Measurements from ENCODE around the gene GATAD2A.

The GATAD2A gene

GRCh38 chr19:19382118-19382517 is 23.4 kb upstream of the GATAD2A start:
- H3K4me2 ChIP-seq (ENCODE audit: low read length): no peak overlapping the region
- H3K4me1 ChIP-seq (ENCODE audit: low read length): peaks cover 19% of the 10 kb centered on the region
- no peaks in the 10 kb centered on the region for H3K27me3 ChIP-seq (ENCODE audit: low read depth, low read length)
- no peak overlapping the region for H3K9ac ChIP-seq (ENCODE audit: low read length)
- H3K27ac ChIP-seq (ENCODE audit: low read length): no peak overlapping the region
- no peaks in the 10 kb centered on the region for H3K9me3 ChIP-seq (ENCODE audit: insufficient read depth, low read length)
- no peak overlapping the region for H3K4me3 ChIP-seq (ENCODE audit: low read length)
- H4K20me1 ChIP-seq (ENCODE audit: insufficient read depth, low read length): no peaks in the 10 kb centered on the region
- H3K36me3 ChIP-seq (replicated peaks; ENCODE audit: low read depth, low read length): no peaks in the 10 kb centered on the region
- peaks cover 11% of the 10 kb centered on the region for H3K79me2 ChIP-seq (ENCODE audit: low read length)
- no peak overlapping the region for H2AFZ ChIP-seq (ENCODE audit: low read depth, low read length)
- TF ChIP-seq CTCF (IDR thresholded peaks at IDR 0.05; ENCODE audit: low read depth, low read length) (no peak), EZH2phosphoT487 (IDR thresholded peaks at IDR 0.05; ENCODE audit: low read depth) (no peak)

- Histone ChIP-seq H3K9ac (ENCODE audit: low read length) (peak overlapping the region; percentile 63; the same call in 1 of the 2 replicates), H3K9me3 (ENCODE audit: insufficient read depth, low read length) (no peaks in the 10 kb centered on the region), H3K27ac (ENCODE audit: low read length) (no peak overlapping the region), H2AFZ (ENCODE audit: low read depth, low read length) (no peak overlapping the region), H3K27me3 (ENCODE audit: low read depth, low read length) (no peaks in the 10 kb centered on the region), H3K4me3 (ENCODE audit: low read length) (peak overlapping the region; percentile 78), H3K36me3 (replicated peaks; ENCODE audit: low read depth, low read length) (peaks cover 2% of the 10 kb centered on the region), H3K4me1 (ENCODE audit: low read length) (peaks cover 19% of the 10 kb centered on the region), H3K4me2 (ENCODE audit: low read length) (peak overlapping the region; percentile 78), H4K20me1 (ENCODE audit: insufficient read depth, low read length) (no peaks in the 10 kb centered on the region), H3K79me2 (ENCODE audit: low read length) (peaks cover 31% of the 10 kb centered on the region)
- TF ChIP-seq CTCF (IDR thresholded peaks at IDR 0.05; ENCODE audit: low read depth, low read length) (no peak), EZH2phosphoT487 (IDR thresholded peaks at IDR 0.05; ENCODE audit: low read depth) (no peak)
Observed at GRCh38 chr19:19384486-19384885, 21.0 kb upstream of the GATAD2A start.

- no peaks in the 10 kb centered on the region for H3K9me3 ChIP-seq (ENCODE audit: insufficient read depth, low read length)
- TF ChIP-seq CTCF (IDR thresholded peaks at IDR 0.05; ENCODE audit: low read depth, low read length) (peak; percentile 18; the same call in 1 of the 2 replicates), EZH2phosphoT487 (IDR thresholded peaks at IDR 0.05; ENCODE audit: low read depth) (no peak)
- H3K9ac ChIP-seq (ENCODE audit: low read length): peak overlapping the region; percentile 63
- H3K27me3 ChIP-seq (ENCODE audit: low read depth, low read length): no peaks in the 10 kb centered on the region
- H3K79me2 ChIP-seq (ENCODE audit: low read length): peaks cover 37% of the 10 kb centered on the region
- H3K4me2 ChIP-seq (ENCODE audit: low read length): peak overlapping the region; percentile 78
- 0 out of 2 replicates have a peak, but pooled peaks cover 3% of the 10 kb centered on the region for H4K20me1 ChIP-seq (ENCODE audit: insufficient read depth, low read length)
- H3K27ac ChIP-seq (ENCODE audit: low read length): peak overlapping the region; percentile 54; the same call in 1 of the 2 replicates
- peaks cover 2% of the 10 kb centered on the region for H3K36me3 ChIP-seq (replicated peaks; ENCODE audit: low read depth, low read length)
- H2AFZ ChIP-seq (ENCODE audit: low read depth, low read length): peak overlapping the region; percentile 48
- peak overlapping the region; percentile 94 for H3K4me3 ChIP-seq (ENCODE audit: low read length)
- H3K4me1 ChIP-seq (ENCODE audit: low read length): peaks cover 19% of the 10 kb centered on the region
Observed at GRCh38 chr19:19385131-19385895, 20.2 kb upstream of the GATAD2A start.
